HG03097 (cell line): ENCODE data around the gene LITAFD.
"Not testable (repeated sequence)": the region's sequence is repeated elsewhere in the genome, so short reads cannot be mapped to it uniquely, and the experiment has no call there.

Experiments
- ATAC-seq: cut with Tn5 transposase; IDR thresholded peaks from one replicate; pipeline ENCODE4 v1.9.1; 2021; ENCODE audit not compliant: unreplicated experiment, low FRiP score

Gene LITAFD

DNA sequence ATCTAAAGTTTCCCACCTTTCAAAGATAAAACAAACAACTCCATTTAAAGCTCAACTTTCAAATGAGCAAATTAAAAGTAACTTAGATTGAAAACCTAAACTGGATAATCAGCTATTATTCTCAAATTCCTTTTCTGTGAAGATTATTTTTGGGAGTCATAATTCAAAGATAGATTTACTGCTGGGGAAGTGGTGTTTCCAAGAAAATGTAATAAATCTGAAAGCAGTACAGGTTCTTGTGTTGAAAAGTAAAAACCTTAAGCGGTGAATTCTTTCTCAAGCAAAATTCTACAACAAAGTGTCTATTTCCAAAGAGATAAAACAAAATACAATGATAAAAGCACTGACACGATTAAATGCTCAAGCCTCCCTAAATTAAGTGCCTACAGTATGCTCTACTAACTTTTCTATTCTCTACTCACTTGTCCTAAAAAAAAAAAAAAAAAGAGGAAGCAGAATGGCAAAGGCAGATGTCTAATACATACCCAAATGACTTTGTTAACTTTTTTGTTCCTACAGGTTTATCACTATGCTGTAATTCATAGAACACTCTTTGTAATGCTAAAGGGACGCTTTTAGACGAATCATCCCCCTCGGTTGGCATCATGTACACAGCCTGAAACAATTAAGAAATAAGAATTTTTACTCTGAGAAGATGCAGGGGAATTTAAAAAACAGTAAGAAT lies 34.5 kb downstream of the LITAFD start:
- ATAC-seq = no peak

DNA sequence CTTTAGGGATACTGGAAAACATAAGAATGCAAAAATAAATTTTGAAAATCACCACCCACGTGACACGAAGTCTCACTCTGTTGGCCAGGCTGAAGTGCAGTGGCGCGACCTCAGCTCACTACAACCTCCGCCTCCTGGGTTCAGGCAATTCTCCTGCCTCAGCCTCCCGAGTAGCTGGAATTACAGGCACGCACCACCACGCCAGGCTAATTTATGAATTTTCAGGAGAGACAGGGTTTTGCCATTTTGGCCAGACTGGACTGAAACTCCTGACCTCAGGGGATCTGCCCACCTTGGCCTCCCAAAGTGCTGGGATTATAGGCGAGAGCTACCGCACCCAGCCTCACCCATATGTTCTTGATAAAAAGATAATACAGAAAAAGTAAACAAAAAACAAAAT lies 35.2 kb downstream of the LITAFD start:
- ATAC-seq = not testable (repeated sequence)

DNA sequence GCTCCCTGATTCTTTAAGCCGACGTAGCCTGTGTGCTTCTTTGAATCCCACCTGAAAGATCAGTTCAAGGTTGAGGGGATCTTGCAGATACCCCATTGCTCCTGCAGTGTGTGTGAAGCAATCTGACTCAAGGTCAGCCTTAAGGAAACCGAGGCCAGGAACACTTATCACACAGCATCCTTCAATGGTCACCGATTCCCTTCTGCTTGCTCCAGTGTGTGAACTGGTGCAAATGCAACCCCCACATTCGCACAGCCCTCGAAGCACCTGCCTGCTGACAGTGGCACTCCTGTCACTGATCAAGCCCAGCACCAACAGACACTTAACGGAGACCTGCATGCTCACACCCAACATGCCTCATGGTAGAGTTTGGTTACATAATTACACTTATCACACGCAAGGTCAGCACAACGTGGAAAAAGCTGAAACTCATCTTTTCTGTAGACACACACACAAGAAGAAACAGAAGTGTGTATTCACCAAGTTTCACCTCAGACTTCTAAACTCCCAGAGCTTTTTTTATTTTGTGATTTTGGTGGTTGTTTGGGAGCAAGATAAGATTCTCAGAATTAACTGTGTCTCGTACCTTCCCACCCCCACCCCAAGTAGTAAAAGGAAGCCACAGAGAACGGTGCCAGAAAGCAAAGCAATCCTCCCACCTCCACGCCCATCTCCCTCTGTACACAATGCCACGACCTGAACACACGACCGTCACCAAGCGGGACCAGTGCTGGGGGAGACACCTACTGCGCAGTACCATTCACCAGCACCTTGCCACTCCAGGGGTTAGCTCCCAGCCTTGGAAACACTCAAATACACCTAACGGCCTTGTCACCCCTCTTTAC lies 37.2 kb downstream of the LITAFD start:
- ATAC-seq = no peak

DNA sequence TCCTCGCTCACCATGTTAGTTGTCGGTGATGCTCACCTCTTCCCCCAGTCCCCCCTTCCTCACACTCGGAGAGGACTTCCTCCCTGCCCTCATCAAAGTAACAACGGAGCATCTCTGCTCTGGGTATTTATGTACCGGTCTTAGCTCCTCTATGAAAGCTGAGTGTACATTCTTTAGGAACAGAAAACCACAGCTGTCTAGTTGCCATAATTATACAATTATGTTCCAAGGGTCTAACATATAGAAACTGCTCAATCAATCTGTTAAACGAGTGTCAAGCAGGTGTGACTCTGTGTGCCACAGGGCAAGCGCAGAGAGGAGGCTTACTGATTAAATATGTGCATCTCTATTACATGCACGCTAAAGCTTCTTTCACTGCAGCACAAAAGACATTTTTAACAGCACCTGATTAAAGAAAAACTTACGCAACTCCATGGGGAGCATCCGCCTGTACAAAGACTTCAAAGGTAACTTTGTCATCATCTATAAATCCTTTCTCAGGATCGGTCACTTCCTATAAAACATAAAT lies 37.8 kb downstream of the LITAFD start:
- ATAC-seq = no peak

DNA sequence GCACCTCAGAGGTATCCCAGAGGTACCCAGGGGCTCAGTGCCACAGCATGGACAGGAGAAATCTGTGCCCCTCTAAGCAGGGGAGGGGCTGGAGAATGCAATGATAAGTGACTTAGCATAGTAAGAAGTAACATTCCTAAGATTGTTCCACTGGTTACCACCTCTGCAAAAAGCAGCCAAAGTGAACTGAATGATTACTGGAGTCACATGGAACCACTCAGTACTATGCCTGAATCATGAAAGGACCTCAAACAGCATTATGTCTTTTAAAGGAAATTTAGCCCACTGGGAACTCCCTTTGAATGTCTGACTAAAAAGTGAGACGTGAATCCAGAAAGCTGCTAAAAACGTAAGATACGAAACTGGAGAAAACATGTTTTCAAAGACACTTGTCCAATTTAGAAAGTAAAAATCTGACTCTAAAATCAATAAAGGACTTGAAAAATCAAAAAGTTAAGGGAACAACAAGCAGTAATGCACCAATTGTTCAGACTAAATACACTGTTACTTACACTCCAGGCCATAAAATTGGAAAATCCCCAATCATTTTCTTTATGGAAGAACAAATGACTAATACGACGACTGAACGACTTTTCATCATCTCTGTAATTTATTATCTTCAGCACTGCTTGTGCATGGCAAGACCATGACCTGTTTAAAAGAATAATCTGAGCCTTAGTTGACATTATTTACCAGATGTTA lies 38.6 kb downstream of the LITAFD start:
- no peak for ATAC-seq

DNA sequence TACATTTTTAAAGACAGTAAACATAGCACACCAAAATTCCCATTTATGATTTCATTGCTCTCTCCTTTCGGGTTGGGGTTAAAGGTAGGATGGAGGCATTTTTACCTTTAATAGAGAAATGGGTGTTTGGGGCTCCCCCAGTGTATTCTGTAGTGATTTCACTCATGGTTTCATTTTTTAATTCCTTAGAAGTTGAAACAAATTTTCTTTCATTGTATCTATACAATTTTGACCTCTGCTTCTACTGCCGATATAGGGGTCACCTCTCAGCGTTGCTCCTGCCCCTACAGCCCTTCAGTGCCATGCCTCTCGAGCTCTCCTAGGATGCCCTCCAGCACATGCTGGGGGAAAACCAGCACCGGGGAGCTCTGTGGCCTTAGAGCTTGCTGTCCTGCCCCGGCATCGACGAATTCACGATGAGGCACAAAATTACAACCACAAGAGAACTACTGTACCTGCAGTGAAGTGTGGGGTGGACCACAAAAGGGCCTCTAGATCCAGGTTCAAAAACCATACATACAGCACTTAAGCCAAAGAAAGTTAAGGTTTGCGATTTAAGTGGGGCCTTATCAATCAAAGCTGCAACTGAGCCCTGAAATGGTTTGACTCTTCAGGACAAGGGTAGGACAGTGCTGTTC lies 39.3 kb downstream of the LITAFD start:
- ATAC-seq = no peak

DNA sequence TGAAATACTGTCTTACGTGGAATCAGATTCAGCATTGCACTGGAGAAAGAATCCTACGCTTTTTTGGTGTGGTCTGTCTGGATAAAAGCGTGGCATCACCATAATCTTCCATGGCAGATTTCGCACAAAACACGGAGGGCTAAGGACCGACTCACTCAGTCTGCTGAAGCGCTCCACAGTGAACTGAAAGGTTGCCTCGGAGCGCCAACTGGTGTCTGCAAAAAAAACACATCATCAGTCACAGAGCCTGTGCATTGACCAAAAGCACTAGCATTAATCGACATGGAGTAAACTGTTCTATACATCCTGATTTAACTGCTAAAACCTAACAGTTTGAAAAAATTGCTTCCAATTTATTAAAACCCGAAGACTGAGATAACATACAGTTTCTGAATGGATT lies 41.0 kb downstream of the LITAFD start:
- no peak for ATAC-seq

DNA sequence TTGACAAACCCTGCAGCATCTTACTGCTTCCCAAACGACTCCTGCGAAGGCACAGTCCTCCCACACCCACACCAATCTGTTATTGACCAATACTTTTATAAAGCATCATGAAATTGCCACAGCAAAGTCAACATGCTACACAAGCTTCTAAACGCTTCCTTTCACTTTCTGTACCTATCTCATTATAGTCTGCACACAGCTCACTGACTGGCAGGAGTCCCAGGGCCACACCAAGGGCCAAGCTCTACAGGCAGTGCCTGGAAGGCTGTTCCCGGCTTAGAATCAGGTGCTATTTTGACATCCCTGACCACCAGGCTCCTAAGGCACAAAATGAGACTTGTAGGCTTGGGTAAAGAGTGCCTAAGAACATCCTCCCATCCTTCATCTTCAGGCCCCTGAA lies 42.1 kb downstream of the LITAFD start:
- ATAC-seq = no peak

DNA sequence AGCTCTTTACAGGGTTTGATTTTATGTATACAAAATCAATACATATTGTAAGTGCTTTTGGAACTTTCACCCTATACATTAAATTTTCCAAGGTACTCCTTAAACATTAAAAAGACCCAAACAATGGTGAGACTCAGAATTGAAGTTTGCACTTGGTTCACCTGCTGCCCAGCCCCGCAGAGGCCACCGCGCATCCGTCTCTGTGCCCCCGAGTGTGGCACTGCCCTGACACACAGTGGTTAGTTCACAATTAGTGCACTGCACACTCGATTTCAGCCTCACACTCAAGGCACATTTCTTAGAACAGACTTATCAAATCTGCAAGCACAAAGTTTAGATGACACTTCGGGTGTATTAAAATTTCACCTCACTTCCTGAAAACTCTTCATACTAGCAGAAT lies 43.3 kb downstream of the LITAFD start:
- ATAC-seq = no peak

DNA sequence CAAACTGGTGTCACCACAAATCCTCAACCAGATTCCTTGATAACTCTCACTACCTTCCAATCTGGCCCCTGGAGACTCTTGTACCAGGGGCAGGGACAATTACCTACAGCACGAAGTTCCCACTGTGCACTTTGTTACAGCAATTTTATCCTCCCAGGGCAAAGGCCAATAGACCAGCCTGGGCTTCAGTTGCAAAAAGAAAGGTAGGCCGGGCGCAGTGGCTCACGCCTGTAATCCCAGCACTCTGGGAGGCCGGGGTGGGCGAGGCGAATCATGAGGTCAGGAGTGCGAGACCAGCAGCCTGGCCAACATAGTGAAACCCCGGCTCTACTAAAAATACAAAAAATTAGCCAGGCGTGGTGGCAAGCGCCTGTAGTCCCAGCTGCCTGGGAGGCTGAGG lies 44.7 kb downstream of the LITAFD start:
- no peak for ATAC-seq

DNA sequence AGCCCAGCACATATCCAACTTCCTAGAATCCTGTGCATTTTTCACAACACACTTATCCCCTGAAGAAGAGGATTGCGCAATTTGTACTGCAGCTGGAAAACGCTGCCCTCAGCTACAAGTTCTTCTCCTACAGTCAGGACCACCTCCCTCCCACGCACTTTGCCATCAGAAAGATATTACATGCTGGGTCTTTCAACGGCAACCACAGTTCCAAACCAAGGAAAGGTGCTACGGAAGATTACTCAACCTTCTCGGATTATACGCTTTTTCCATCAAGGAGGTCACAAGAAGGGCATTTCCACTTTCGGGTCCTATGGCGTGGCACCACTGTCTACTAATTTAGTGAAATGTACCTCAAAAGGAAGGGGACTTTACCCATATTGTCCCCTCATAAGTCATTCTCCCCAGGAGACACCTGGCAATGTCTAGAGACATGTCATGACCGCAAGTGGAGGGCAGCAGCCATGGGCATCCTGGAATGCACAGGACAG lies 46.4 kb downstream of the LITAFD start:
- no peak for ATAC-seq

DNA sequence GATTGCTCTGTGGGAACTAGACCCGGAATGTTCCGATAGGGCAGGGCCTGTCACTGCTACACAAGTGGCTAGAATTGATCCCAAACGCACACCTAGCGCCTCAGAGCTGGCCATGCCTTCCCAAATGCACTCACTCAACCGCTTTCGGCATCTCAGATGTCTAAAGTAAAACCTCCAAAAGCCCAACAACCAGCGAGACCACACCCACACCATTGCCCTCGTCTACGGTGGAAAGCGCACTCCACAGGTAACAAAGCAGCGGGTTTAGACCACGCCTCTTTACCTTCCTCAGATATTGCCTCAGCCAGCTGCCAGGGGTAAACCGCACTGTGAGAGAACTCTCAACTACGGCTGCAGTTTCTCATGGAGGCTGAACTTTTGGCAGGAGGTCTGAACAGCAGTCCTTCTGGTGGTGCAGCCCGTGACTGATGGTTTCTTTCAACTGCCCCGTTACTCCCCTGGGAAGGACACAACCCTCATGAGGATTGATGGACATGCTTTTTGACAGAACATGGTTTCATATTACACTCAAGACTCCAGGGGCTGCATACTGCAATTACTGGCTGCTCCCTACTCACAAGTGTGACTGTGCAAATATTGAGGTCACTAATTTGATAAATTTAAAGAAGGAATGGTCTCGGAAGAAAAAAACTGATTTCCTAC lies 47.1 kb downstream of the LITAFD start:
- ATAC-seq = no peak

DNA sequence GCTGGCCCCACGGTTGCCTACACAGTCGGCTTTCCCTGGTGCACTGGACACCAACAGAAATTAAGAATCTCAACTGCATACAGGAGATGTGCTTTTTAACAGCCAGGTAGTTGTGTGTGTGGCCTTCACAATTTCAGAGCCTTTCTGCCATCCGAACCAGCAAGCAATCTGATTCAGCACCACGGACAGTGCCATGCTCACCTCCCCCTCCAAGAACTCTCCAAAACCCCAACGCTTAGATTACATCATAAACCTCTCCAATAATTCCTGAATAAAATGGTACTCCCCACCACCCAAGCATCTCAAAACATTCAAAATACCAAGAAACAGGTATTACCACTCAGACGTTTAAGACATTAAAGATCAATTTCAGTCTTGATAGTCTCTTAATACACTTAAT lies 49.7 kb downstream of the LITAFD start:
- ATAC-seq = no peak

DNA sequence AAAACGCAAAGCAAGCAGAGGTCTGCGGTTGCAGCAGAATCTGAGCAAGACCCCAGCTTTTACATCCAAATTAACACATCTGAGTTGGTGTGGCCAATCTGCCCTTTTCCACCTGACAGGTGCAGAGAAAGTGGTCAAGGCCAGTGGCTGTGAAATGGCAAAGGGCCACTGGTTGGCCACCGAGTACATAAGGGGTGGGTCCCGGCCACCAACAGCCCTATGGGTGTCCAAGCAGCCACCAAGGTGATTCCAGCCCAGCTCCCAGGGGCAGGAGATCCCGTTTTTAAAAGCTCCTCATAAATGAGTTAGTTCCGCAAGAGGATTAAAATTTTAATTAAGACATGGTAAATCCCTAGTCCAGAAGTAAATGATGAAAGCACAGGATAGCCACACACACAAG lies 52.5 kb downstream of the LITAFD start:
- no peak for ATAC-seq
